Effector CD8-positive, alpha-beta T cell (primary cell): Measurements from ENCODE around the gene TNNC1.

Experiments used
- DNase-seq: peaks from one replicate; lab custom pipeline; 2025; lab: John Stamatoyannopoulos, UW

TNNC1 gene

GRCh38 chr3:52432225-52432624, 21.6 kb downstream of the TNNC1 start:
- DNase-seq, result no peak

DNA sequence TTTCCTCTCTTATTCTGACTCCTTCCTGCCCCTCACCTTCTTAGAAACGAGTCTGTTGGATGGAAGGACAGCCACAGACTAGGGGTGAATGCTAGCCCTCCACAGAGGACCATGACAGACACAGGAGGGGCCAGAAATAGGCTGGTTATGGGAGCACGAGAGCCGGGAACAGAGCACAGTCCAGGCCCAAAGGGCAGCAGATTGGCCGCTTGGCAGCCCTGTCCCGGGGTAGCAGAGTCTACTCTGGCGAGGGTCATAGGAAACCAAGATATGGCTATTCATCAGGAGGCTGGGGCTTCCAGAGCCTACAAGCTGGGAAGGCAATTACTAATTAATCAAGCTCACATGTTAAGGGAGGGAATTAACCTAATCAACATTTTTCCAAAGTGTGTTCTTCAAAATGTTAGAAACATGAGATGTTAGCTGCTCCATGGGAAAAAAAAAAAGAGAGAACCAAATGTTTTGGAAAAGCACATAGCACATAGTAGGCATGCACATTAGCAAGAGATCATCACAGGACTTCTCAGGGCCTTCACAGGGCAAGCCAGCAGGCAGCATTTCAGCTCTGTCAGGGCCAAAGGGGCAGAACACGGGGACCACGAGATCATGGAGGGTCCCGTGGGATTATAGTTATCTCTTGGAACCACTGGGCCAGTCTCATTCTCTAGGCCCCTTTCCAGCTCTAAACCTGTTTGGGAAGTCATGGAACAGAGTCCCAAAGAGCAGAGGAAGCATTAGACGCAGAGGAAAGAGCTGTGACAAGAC, 22.2 kb downstream of the TNNC1 start:
- no peak for DNase-seq

GRCh38 chr3:52430416-52430810, 23.4 kb downstream of the TNNC1 start:
- DNase-seq, result no peak

DNA sequence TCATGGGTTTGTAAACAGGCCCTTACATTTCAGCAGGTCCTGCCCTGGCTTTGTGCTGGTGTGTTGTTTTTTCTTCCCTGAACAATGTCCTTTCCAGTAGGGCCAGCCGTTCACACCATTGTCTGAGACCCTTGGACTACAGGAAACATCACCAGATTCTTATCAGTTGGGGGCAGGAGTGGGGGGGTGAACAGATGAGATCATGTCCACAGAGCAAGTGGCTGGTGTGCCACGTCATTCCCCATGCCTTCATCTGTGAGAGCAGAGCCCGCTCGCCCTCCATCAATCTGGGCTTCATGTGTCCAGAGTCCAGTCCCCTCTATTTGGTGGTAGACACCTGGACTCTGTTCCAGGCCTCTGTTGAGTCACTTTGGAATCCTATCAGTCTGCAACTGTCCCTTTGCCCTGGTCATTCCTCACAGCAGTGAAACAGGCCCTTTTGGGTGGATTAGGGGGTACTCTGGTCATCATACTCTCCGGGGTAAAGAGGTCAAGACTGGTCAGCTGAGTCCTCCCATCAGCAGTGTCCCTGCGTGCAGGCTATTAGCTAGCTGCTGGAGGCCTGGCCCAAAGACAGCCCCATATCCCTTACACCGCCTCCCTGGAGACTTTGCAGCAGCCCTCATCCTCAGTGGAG, 23.9 kb downstream of the TNNC1 start:
- DNase-seq, result no peak

DNA sequence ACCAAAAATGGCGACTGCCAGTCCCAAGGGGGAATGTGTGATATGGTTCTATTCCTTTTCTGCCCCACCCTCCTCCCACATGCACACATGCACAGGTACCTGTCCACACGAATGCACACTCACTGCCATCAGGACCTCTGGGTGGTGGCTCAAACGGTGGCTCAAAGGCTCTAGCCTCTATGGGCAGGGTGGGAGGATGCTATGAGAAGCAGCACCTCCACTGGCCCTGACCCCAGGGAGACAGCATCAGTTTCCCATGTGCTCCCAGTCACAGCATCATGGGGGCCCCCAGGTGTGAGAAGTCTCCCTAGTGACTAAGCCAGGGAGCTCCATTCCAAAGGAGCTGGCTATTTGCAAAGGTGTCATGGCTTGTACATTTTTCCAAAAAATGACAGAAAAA, 24.8 kb downstream of the TNNC1 start:
- DNase-seq, result no peak

DNA sequence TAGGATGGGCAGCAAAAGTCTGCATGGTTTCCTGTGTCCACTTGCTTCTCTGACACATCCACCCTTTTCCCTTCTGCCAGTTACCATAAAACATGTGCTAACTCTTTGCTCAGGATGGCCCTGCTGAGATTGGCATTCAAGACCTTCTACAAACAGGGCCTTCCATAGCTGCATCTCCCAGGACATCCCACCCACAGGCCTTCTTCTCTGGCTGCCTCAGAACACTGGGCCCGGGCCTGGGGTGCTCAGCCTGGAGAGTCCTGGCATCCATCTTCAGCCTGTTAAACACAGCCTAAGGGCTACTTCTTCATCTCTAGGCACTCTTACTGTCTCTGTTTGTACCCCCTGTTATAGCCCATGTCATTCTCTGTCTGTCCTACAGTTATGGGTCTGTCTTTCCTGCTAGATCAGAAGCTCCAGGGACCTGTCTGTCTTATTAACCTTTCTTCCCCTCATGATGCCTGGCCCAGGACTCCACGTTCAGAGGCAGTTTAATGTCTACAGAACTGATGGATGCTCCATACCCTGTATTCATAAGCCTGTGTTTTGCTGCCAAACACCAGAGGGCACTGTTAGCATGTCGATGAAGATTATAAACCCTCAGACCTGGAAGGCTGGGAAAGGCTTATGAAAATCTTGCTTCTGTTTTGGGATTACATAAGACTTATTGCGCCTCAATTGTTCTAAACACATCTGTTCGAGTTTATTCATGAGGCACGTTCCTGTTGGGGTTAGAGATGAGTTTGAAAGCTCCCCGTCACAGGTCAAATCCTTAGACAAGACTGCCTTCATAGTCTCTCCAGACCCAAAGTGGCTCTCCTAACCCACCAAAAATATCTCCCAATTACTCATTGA, 25.5 kb downstream of the TNNC1 start:
- DNase-seq, result no peak

- no peak for DNase-seq
Measured at GRCh38 chr3:52423173-52423572, 30.7 kb downstream of the TNNC1 start.

DNA sequence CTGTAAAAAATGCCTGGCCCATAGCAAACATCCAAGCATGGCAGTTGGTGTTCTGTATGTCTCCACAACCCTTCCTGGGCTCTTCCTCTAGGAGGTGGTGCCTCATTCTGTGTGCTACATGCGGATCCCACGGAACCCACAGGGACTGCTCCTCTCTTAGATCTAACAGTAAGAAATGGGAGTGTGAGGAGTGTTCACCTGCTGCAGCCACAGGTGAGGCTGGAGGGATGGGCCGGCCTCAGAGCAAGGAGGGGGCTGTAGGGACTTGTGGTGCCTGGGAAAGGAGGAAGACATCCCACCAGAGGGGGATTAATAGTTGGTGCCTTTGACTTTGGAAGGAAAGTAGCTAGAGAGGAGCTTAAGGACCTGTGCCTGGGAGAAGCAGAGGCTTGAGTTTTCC, 31.2 kb downstream of the TNNC1 start:
- no peak for DNase-seq

DNA sequence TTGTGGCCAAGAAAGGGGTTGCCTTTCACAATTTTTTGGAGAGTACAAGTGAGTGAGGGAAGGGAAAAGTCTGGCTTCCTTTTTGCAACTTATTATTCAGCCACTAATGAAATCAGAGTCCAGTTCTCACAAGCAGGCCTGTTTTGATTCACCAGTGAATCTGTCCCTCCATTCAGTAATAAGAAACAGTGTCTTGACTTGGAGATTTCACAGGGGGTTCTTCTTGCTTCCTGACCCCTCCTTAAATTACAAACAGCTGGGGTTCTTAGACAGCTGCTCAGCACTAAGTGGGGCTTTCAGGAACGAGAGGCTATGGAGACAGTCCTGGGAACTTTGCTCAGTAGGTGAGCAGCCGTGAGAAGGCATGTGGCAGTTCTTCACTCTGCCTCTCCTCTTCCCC, 33.5 kb downstream of the TNNC1 start:
- DNase-seq, result no peak

- DNase-seq, result no peak
Measured at GRCh38 chr3:52415800-52416199, 38.0 kb downstream of the TNNC1 start.

DNA sequence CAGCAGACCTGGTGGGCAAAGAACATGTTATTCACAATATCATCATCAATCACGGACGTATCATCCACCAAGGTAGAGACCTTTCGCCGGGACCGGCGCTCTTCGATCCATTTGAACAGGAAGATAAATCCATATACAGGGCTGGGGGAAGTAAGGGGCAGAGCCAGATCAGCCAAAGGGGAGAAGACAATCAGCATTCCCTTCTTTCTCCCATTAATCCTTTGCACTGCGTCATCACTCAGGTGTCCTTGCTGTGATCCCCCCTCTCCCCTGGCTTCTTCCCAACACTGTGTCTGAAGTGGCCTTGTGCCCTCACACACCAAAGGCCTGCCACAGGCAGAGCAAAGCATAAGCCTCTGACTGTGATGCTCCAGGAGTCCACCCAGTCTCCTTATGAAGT, 45.4 kb downstream of the TNNC1 start:
- DNase-seq, result no peak

DNA sequence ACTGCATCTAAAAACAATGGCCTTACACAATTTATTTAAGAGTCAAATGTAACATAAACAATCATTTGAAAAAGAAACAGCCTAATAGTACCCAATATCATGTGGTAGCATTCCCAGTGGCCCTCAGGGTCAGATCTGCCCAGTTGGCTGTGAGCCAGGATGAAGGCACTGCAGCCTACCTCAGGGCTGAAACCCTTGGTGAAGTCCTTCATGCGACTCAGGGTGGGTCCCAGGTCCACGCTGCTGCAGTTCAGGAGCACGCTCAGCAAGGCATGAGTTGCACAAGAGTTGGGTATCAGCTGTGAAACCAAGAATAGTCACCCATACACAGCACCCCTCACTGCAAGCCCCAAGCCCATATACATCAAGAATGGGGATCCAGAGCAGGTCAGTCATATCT, 46.1 kb downstream of the TNNC1 start:
- DNase-seq, result no peak

DNA sequence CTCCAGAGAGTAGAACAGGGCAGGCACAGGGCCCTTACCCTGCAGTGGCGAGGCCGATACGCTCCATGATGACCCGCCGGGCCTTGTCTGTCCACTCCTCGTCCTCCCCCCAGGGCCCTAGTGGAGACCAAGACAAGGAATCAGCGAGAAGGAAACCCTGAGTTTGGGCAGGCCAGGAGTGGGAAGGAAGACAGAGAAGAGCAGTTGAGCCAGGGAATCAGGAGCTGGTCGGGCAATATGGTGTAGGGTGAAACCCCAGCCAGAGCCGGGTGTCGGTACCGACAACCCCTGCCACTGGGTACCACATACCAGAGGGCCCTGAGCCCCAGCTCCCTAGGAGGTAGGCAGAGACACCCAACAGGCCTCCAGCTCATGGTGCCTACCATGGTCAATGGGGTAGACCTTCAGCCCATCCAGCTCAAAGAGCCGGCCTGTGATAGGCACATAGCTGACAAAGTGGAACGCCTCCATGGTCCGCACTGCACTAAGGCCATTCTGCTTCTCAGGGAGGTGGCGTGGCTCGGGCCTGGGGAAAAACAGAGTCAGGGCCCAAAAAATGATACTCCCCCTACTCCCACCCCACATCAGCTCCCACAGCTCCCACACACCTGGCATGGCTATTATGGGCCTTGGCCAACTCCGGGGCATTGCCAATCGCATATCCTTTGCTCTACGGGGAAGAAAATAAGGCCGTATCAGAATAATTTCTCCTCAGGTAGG, 46.9 kb downstream of the TNNC1 start:
- no peak for DNase-seq

GRCh38 chr3:52406231-52406661, 47.6 kb downstream of the TNNC1 start:
- no peak for DNase-seq

GRCh38 chr3:52405601-52406110, 48.2 kb downstream of the TNNC1 start:
- no peak for DNase-seq

DNA sequence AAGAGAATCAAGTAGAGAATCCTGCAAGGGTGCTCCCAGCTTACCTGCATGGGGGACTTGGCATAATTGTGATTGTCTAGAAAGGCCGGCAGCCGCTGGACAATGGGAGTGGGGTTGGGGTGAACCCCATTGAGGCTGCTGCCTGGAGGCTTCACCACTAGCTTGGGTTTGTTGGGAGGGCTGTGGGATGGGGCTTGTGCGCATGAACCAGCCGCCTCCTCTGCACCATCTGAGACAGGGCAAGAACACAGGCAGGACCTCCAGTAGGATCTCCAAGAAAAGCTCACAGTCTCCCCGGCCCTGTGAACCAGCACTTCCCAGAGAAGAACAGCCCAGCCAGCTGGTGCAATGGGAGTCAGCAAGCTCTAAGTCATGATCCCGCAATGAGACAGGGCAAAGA, 48.8 kb downstream of the TNNC1 start:
- no peak for DNase-seq

DNA sequence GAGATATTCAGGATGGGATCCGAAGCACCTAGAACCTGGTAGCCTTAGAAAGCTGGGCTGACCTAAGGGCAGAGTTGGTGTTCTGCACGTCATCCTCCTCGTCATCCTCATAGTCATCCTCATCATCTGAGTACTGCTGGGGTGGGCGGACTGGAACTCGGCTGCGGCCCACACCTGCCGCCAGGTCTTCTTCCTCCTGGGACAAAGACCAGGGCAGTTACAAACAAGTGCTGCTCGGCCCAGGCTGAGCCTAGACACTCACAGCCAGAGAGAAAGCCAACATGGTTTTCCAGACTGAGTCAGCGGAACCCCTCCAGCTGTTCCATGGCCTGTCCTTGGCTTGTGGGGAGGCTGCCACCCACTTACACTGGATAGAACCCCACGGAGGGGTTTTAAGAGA, 49.5 kb downstream of the TNNC1 start:
- no peak for DNase-seq

GRCh38 chr3:52403955-52404354, 49.9 kb downstream of the TNNC1 start:
- DNase-seq, result no peak

- no peak for DNase-seq
Measured at GRCh38 chr3:52403271-52403841, 50.5 kb downstream of the TNNC1 start.

- no peak for DNase-seq
Measured at GRCh38 chr3:52402706-52403270, 51.1 kb downstream of the TNNC1 start.

DNA sequence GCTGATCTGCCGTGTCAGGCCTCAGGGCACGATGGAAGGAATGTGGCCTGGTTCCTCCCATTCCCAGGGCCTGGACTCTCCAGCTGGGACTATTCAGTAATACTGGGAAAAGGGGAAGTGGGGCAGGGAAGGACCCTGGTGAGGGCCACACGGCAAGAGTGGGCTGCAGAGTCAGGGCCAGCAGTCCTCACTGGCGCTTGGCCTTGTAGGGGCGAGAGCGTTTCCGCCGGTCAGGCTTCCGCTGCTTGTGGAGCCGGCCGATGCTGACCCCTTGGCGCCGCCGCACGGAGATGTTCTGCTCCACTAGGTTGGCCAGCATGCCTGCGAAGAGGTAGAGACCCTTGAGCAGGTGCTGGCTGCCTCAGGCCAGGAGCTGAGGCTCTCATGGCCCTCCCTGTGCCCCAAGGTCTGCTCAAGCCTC, 51.7 kb downstream of the TNNC1 start:
- no peak for DNase-seq
